Activated CD8-positive, alpha-beta memory T cell treated with anti-CD3 and anti-CD28 coated beads, Interleukin-2, amount 50 U/mL, for 24 hours (primary cell): ENCODE data around the gene SLC49A3.

Experiments used
- DNase-seq: peaks from one replicate; pipeline ENCODE4 v3.0.0-alpha.2; 2020; ENCODE audit errors: extremely low read depth

SLC49A3 gene

GRCh38 chr4:666822-667544, 22.0 kb downstream of the SLC49A3 start:
- no peak for DNase-seq

GRCh38 chr4:666436-666810, 22.5 kb downstream of the SLC49A3 start:
- no peak for DNase-seq

- DNase-seq = no peak
Observed at GRCh38 chr4:665751-666435, 23.1 kb downstream of the SLC49A3 start.

GRCh38 chr4:665381-665750, 23.6 kb downstream of the SLC49A3 start:
- no peak for DNase-seq

GRCh38 chr4:664713-665231, 24.2 kb downstream of the SLC49A3 start:
- no peak for DNase-seq

GRCh38 chr4:663438-664428, 25.2 kb downstream of the SLC49A3 start:
- DNase-seq = peak; percentile 30

- DNase-seq = no peak
Observed at GRCh38 chr4:663046-663437, 25.9 kb downstream of the SLC49A3 start.

- DNase-seq = no peak
Observed at GRCh38 chr4:661881-662761, 26.8 kb downstream of the SLC49A3 start.

GRCh38 chr4:661231-661630, 27.7 kb downstream of the SLC49A3 start:
- DNase-seq = no peak

- no peak for DNase-seq
Observed at GRCh38 chr4:660401-660800, 28.6 kb downstream of the SLC49A3 start.

- DNase-seq = no peak
Observed at GRCh38 chr4:659851-660250, 29.1 kb downstream of the SLC49A3 start.

GRCh38 chr4:658681-659667, 30.0 kb downstream of the SLC49A3 start:
- no peak for DNase-seq

GRCh38 chr4:657834-658667, 30.9 kb downstream of the SLC49A3 start:
- no peak for DNase-seq

- no peak for DNase-seq
Observed at GRCh38 chr4:657338-657833, 31.6 kb downstream of the SLC49A3 start.

GRCh38 chr4:656436-657337, 32.3 kb downstream of the SLC49A3 start:
- no peak for DNase-seq

GRCh38 chr4:655464-656151, 33.3 kb downstream of the SLC49A3 start:
- DNase-seq = no peak

- no peak for DNase-seq
Observed at GRCh38 chr4:654871-655463, 34.0 kb downstream of the SLC49A3 start.
